Fibroblast of villous mesenchyme (primary cell): ENCODE data around the gene CEP126. TPM values are rescaled to one million over a fixed set of nuclear protein-coding genes. Genes with fewer than 3 reads are reported as not detected.
"Not testable (repeated sequence)": the region's sequence is repeated elsewhere in the genome, so short reads cannot be mapped to it uniquely, and the experiment has no call there.

Source experiments
- DNase-seq: peaks from one replicate; pipeline ENCODE4 v3.0.0-alpha.2; 2010; ENCODE audit warnings: low read depth
- H3K4me3 ChIP-seq: 2 replicates; pipeline ENCODE4 v1.5.1; 2011; ENCODE audit warnings: low read depth, mild to moderate bottlenecking, low read length
- CTCF ChIP-seq: IDR thresholded peaks from 2 replicates; pipeline ENCODE4 v1.5.1; 2012; ENCODE audit warnings: low read depth, mild to moderate bottlenecking, low read length; ENCODE audit not compliant: insufficient read depth
- total RNA-seq: library from RNA; depleted of rRNA; stranded (reverse); fragments of >200 nt; gene quantifications from 2 replicates; pipeline ENCODE4 v1.2.3, GENCODE V29; 2012

Gene CEP126
- total RNA-seq, 1 donor, result 2.2 TPM

- TF ChIP-seq CTCF, result no peak
- DNase-seq, result no peak
- H3K4me3 ChIP-seq, result no peak overlapping the region
These were observed 34.9 kb downstream of the CEP126 start for GRCh38 chr11:101949680-101950220.

DNA sequence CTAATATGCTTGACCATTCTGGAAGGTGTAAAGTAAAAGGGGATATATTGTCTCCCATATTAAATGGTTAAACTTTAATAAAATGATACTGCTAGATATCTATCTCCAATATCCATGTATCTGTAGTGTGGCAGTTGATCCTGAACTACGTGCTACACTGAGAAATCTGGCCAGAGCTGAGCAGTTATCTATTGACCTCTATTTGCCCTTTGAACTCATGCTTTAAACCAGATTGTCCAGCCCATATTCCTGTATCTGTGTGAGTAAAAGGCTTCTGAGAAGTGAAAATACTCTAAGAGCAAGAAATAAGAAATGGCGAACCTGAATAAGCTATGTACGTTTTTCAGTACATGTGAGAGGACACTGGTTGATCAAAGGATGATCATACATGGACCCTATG is 40.5 kb downstream of the CEP126 start:
- TF ChIP-seq CTCF, result no peak
- H3K4me3 ChIP-seq, result no peak overlapping the region
- DNase-seq, result no peak

GRCh38 chr11:101955701-101956100 is 40.9 kb downstream of the CEP126 start:
- no peak overlapping the region for H3K4me3 ChIP-seq
- no peak for DNase-seq
- TF ChIP-seq CTCF, result no peak

- DNase-seq, result no peak
- H3K4me3 ChIP-seq, result no peak overlapping the region
- no peak for TF ChIP-seq CTCF
These were observed 45.4 kb downstream of the CEP126 start for GRCh38 chr11:101960231-101960630.

DNA sequence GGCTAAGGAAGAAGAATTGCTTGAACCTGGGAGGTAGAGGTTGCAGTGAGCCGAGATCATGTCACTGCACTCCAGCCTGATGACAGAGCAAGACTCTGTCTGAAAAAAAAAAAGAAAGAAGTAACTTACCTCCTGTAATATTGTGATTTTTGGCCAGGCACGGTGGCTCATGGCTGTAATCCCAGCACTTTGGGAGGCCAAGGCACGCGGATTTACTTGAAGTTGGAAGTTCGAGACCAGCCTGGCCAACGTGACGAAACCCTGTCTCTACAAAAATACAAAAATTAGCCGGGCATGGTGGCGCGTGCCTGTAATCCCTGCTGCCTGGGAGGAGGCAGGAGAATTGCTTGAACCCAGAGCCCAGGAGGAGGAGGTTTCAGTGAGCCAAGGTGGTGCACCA is 49.4 kb downstream of the CEP126 start:
- H3K4me3 ChIP-seq, DNase-seq: not testable (repeated sequence)

- peak; percentile 26 for TF ChIP-seq CTCF
- H3K4me3 ChIP-seq, result no peak overlapping the region
- peak; percentile 33 for DNase-seq
These were observed 59.4 kb downstream of the CEP126 start for GRCh38 chr11:101974255-101974654.

GRCh38 chr11:101974771-101975170 is 60.0 kb downstream of the CEP126 start:
- H3K4me3 ChIP-seq, result no peak overlapping the region
- DNase-seq, result no peak
- no peak for TF ChIP-seq CTCF
